Measurements from ENCODE around the gene C8G. TPM values are rescaled to one million over a fixed set of nuclear protein-coding genes. Genes with fewer than 3 reads are reported as not detected.

The C8G gene
- total and polyA plus RNA-seq, 2 of the 13 experiments (the other 11 are each of a cell fraction or from before 2014, with no cell fraction given): 4.9 to 12.8 TPM

GRCh38 chr9:136944212-136944518, 878 bp upstream of the C8G start (continued):
- TF ChIP-seq ZNF687 (CRISPR knock-in tag; IDR thresholded peaks at IDR 0.05) (no peak), ZNF510 (CRISPR knock-in tag; IDR thresholded peaks at IDR 0.05; ENCODE audit: low read depth) (peak; percentile 62; the same call in 1 of the 2 replicates), TFE3 (CRISPR knock-in tag; IDR thresholded peaks at IDR 0.05) (no peak), ZNF329 (CRISPR knock-in tag; IDR thresholded peaks at IDR 0.05; ENCODE audit: low read depth) (peak; percentile 57; the same call in 1 of the 2 replicates), CHD2 (IDR thresholded peaks at IDR 0.05; ENCODE audit: low read depth, low read length) (no peak), BCL3 (CRISPR knock-in tag; IDR thresholded peaks at IDR 0.05) (peak; percentile 10; the same call in 1 of the 2 replicates), ZFY (CRISPR knock-in tag; IDR thresholded peaks at IDR 0.05) (peak; percentile 87)
